HepG2 (cell line): Measurements from ENCODE around the gene CHPF. TPM values are rescaled to one million over a fixed set of nuclear protein-coding genes. Genes with fewer than 3 reads are reported as not detected.

ENCODE experiments used
- CCAR2 ChIP-seq: fragments of 200-400 bp; formaldehyde crosslinking; optimal IDR thresholded peaks from 2 replicates; pipeline ENCODE3; 2018; ENCODE audit warnings: low read depth, mild to moderate bottlenecking, low read length, moderate library complexity
- CHD4 ChIP-seq: fragments of 200-600 bp; sonication (generic); IDR thresholded peaks from 2 replicates; pipeline ENCODE4 v1.7.0; 2017; ENCODE audit warnings: mild to moderate bottlenecking, low read length, borderline replicate concordance
- GTF3A ChIP-seq: sonication (generic); formaldehyde crosslinking; conservative IDR thresholded peaks from 2 replicates; pipeline ENCODE4 v1.4.0; 2020; ENCODE audit warnings: mild to moderate bottlenecking, missing genetic modification reagents
- POLR2G ChIP-seq: fragments of 200-400 bp; formaldehyde crosslinking; IDR thresholded peaks from 2 replicates; pipeline ENCODE4 v1.6.1; 2018; ENCODE audit warnings: mild to moderate bottlenecking, low read depth, low read length, moderate library complexity
- ZNF142 ChIP-seq: sonication (generic); formaldehyde crosslinking; IDR thresholded peaks from 2 replicates; pipeline ENCODE4 v1.4.0; 2020; ENCODE audit warnings: missing genetic modification reagents
- ZNF441 ChIP-seq: sonication (generic); formaldehyde crosslinking; IDR thresholded peaks from 2 replicates; pipeline ENCODE4 v1.7.0; 2021; ENCODE audit warnings: missing genetic modification reagents, borderline replicate concordance
- ZNF850 ChIP-seq: sonication (generic); formaldehyde crosslinking; conservative IDR thresholded peaks from 2 replicates; pipeline ENCODE4 v1.9.0; 2021; ENCODE audit warnings: mild to moderate bottlenecking, missing genetic modification reagents
- polyA plus RNA-seq, 8 experiments: library from polyadenylated mRNA; depleted of rRNA in 3 of 8; stranded (reverse) in 7 of 8; unstranded in 1 of 8; fragments of >200 nt; fragmentation: Illumina TruSeq in 4 of 8; extraction: Trizol in 4 of 8; gene quantifications; 2 replicates each; pipeline versions ENCODE4 v1.2.1 to v1.2.3, GENCODE V29; 2011 to 2016; ENCODE audit warnings: low read depth in 4 of 8, missing spikeins in 1 of 8, mixed read lengths in 1 of 8; ENCODE audit not compliant: insufficient read depth in 1 of 8
- total RNA-seq, 5 experiments: library from RNA; depleted of rRNA; stranded (reverse); fragments of >200 nt; fragmentation: Illumina TruSeq; extraction: Trizol; gene quantifications; 2 replicates each; pipeline ENCODE4 v1.2.3, GENCODE V29; 2016; ENCODE audit warnings: low read depth in 1 of 5
- TF ChIP-seq, protein P1 (sequence below): sonication (generic); formaldehyde crosslinking; IDR thresholded peaks from 2 replicates; pipeline ENCODE4 v1.8.0; 2022; ENCODE audit warnings: missing genetic modification reagents, mild to moderate bottlenecking, moderate library complexity, borderline replicate concordance
- TF ChIP-seq, protein P2 (sequence below): sonication (generic); formaldehyde crosslinking; IDR thresholded peaks from 2 replicates; pipeline ENCODE4 v1.4.0; 2020; ENCODE audit warnings: missing genetic modification reagents
- TF ChIP-seq, protein P3 (sequence below): sonication (generic); formaldehyde crosslinking; IDR thresholded peaks from 2 replicates; pipeline ENCODE4 v1.4.0; 2020; ENCODE audit warnings: missing genetic modification reagents
- TF ChIP-seq, protein P4 (sequence below): IDR thresholded peaks from 2 replicates; pipeline ENCODE4 v1.6.1; 2016; ENCODE audit warnings: mild to moderate bottlenecking, missing biosample characterization, missing genetic modification reagents

Gene CHPF
- total and polyA plus RNA-seq, 2 of the 13 experiments (the other 11 are each of a cell fraction or from before 2014, with no cell fraction given): 79.6 to 111 TPM

DNA sequence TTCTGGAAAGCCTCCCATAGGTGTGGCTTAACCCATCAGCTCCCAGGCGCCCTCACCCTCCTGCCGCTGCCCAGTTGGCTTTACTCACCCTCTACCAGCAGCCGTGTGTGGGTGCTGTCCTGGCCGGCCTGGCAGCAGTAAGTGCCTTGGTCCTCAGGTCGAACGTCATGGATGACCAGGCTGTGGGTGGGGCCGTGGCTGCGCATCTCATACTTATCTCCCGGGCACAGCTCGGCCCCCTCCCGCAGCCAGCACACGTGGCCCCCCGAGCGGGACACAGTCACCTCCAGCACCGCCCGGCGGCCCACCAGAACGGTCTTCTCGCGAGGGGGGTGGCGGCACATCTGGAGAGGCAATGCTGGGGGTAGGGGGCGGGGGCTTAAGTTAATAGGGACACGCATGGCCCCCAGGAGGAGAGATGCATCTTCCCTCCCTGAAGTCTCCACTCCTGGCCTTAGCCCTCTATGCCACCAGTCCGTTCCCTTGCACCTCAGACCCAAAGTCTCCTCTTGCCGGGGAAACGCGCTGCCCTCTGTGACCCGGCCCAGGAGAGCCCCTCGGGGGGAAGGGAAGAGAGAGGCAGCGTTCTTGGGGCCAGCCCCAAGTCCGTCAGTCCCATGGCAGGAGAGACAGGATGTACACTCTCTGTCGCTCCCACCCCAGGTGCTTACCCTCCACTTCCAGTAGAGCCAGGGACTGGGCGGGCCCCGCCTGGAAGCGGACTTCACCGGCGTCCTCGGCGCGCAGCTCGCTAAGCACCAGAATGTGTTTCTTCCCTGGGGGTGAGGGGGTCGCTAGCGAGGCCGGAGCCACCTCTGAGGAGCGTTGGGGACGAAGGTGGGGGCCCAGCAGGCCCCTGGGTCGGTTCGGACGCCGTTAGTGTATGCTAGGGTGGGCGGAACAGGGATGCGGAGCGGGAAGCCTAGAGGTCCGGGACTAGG is 8.1 kb upstream of the CHPF start (continued):
- TF ChIP-seq, protein P1, sequence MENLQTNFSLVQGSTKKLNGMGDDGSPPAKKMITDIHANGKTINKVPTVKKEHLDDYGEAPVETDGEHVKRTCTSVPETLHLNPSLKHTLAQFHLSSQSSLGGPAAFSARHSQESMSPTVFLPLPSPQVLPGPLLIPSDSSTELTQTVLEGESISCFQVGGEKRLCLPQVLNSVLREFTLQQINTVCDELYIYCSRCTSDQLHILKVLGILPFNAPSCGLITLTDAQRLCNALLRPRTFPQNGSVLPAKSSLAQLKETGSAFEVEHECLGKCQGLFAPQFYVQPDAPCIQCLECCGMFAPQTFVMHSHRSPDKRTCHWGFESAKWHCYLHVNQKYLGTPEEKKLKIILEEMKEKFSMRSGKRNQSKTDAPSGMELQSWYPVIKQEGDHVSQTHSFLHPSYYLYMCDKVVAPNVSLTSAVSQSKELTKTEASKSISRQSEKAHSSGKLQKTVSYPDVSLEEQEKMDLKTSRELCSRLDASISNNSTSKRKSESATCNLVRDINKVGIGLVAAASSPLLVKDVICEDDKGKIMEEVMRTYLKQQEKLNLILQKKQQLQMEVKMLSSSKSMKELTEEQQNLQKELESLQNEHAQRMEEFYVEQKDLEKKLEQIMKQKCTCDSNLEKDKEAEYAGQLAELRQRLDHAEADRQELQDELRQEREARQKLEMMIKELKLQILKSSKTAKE (CRISPR knock-in tag): no peak
- TF ChIP-seq, protein P2, sequence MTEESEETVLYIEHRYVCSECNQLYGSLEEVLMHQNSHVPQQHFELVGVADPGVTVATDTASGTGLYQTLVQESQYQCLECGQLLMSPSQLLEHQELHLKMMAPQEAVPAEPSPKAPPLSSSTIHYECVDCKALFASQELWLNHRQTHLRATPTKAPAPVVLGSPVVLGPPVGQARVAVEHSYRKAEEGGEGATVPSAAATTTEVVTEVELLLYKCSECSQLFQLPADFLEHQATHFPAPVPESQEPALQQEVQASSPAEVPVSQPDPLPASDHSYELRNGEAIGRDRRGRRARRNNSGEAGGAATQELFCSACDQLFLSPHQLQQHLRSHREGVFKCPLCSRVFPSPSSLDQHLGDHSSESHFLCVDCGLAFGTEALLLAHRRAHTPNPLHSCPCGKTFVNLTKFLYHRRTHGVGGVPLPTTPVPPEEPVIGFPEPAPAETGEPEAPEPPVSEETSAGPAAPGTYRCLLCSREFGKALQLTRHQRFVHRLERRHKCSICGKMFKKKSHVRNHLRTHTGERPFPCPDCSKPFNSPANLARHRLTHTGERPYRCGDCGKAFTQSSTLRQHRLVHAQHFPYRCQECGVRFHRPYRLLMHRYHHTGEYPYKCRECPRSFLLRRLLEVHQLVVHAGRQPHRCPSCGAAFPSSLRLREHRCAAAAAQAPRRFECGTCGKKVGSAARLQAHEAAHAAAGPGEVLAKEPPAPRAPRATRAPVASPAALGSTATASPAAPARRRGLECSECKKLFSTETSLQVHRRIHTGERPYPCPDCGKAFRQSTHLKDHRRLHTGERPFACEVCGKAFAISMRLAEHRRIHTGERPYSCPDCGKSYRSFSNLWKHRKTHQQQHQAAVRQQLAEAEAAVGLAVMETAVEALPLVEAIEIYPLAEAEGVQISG (CRISPR knock-in tag): peak; percentile 15
- no peak for TF ChIP-seq ZNF850 (CRISPR knock-in tag)
- TF ChIP-seq ZNF142 (CRISPR knock-in tag): 0 out of 2 replicates have a peak, but pooled peaks have one; percentile 60
- peak; percentile 30 for TF ChIP-seq POLR2G
- no peak for TF ChIP-seq CHD4
- no peak; the same call in 1 of the 2 replicates for TF ChIP-seq GTF3A
- TF ChIP-seq, protein P3, sequence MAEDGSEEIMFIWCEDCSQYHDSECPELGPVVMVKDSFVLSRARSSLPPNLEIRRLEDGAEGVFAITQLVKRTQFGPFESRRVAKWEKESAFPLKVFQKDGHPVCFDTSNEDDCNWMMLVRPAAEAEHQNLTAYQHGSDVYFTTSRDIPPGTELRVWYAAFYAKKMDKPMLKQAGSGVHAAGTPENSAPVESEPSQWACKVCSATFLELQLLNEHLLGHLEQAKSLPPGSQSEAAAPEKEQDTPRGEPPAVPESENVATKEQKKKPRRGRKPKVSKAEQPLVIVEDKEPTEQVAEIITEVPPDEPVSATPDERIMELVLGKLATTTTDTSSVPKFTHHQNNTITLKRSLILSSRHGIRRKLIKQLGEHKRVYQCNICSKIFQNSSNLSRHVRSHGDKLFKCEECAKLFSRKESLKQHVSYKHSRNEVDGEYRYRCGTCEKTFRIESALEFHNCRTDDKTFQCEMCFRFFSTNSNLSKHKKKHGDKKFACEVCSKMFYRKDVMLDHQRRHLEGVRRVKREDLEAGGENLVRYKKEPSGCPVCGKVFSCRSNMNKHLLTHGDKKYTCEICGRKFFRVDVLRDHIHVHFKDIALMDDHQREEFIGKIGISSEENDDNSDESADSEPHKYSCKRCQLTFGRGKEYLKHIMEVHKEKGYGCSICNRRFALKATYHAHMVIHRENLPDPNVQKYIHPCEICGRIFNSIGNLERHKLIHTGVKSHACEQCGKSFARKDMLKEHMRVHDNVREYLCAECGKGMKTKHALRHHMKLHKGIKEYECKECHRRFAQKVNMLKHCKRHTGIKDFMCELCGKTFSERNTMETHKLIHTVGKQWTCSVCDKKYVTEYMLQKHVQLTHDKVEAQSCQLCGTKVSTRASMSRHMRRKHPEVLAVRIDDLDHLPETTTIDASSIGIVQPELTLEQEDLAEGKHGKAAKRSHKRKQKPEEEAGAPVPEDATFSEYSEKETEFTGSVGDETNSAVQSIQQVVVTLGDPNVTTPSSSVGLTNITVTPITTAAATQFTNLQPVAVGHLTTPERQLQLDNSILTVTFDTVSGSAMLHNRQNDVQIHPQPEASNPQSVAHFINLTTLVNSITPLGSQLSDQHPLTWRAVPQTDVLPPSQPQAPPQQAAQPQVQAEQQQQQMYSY (CRISPR knock-in tag): no peak
- no peak for TF ChIP-seq CCAR2
- TF ChIP-seq ZNF441 (CRISPR knock-in tag): peak; percentile 68; the same call in 1 of the 2 replicates
- TF ChIP-seq, protein P4, sequence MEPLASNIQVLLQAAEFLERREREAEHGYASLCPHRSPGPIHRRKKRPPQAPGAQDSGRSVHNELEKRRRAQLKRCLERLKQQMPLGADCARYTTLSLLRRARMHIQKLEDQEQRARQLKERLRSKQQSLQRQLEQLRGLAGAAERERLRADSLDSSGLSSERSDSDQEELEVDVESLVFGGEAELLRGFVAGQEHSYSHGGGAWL: no peak
